ENCODE results near the gene TEX53. TPM values are rescaled to one million over a fixed set of nuclear protein-coding genes. Genes with fewer than 3 reads are reported as not detected.

Gene TEX53
- total and polyA plus RNA-seq, 2 of the 8 experiments (the other 6 are each of a cell fraction or from before 2014, with no cell fraction given), result not detected

DNA sequence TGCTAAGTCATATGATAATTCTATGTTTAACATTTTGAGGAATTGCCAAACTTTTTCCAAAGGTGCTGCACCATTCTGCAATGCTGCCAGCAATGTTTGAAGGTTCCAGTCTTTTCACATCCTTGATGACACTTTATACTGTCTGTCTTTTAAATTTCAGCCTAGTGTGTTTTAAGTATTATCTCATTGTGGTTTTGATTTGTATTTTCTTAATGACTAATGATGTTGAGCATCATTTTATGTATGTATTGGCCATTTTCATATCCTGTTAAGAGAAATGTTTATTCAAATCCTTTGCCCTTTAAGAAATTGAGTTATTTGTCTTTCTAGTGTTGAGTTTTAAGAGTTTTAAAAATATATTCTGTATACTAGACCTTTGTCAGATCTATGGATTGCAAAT, 29.4 kb upstream of the TEX53 start (continued):
- TF ChIP-seq CTBP2 (IDR thresholded peaks at IDR 0.05; ENCODE audit: borderline replicate concordance, insufficient read depth, insufficient read length, low read length) (no peak), CHD2 (IDR thresholded peaks at IDR 0.05; ENCODE audit: low read length) (no peak), POU5F1 (IDR thresholded peaks at IDR 0.05; ENCODE audit: low read depth, low read length) (no peak)

Data from H1 (cell line).